ENCODE data around the gene PRKCH.
A peak's percentile ranks its signal among the peaks of the same experiment; 100 is the strongest.
"Not testable (repeated sequence)": the region's sequence is repeated elsewhere in the genome, so short reads cannot be mapped to it uniquely, and the experiment has no call there.

Gene PRKCH

DNA sequence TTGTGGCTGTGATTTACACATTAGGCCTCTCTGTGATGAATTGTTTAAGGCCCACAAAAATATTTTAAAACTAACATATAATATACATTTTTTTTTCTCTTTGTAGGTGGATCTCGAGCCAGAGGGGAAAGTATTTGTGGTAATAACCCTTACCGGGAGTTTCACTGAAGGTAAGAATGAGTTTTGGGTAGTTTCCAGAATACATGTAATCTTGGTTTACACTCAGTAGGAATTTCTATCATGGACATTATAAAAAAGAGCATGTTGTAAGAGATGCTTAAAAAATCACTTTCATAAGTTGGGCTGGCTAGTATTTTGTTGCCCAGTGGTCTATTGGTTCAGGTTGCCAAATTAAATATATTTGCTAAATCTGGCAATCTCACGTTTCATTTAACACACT is 69.7 kb downstream of the PRKCH start:
- DNase-seq (ENCODE audit: low read depth, low spot score): no peak

GRCh38 chr14:61392297-61392696 is 70.9 kb downstream of the PRKCH start:
- DNase-seq (ENCODE audit: low read depth, low spot score): no peak

DNA sequence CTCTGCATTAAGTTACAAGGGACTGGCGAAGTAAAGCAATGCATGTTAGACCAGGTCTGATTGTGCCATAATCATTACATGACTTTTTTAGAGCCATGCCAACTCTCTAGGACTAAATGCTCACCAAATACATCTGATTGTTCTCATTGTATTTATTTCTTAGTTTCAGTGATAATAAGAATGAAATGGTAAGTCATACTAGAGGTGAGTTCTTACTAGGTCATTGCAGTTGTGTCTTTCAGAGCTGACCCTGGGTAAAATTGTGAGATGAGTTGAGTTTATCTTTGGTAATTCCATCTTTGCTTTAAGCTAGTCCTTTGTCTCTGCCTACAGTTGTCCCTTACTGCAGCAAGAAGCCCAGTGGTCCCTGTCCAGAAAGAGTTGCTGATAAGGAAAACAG is 73.2 kb downstream of the PRKCH start:
- DNase-seq (ENCODE audit: low read depth, low spot score): no peak

DNA sequence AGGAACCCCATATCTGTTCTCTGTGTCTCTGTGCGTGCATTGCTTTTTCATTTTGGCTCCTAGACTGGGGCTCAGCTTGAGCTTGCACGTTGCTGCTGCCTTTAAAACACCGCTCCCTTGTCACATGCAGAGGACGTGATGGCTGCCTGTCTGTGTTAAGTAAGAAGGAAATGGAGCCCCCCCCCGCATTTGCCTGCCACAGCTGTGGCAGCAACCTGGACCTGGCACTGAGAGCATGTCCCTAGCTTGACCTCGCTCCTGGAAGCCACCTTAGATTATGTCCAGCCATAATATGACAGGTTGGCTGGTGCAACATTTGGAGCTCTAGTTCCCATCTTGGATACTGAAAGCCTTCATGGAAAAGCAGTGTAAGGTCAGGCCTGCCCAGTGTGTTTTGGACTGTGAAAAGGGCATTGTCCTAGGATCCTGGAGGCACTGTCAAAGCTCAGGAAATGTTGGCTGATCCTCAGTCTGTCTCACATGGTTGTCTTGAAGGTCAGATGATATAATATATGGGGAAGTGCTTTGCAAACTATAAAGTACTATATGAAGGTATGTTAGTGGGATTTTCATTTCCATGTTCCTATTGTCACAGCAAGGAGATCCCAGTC is 73.8 kb downstream of the PRKCH start:
- no peak for DNase-seq (ENCODE audit: low read depth, low spot score)

DNA sequence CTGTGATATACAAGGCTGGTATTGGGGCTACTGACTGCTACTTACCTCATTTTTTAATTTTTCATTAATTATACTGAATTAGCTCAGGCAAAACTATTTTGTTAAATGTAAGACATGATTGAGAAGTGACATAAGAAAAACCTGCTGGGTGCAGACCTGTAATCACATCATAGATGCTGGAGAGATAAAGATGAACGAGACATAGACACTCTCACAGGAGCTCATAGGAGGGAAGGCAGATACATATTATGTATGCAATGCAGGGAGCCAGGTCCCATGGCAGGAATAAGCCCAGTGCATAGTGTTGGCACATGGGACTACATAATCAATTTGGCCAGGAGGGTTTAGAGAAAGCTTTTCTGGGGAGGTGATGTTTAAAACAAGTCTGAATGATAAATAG is 74.9 kb downstream of the PRKCH start:
- no peak for DNase-seq (ENCODE audit: low read depth, low spot score)

- no peak for DNase-seq (ENCODE audit: low read depth, low spot score)
Observed at GRCh38 chr14:61396694-61397093, 75.3 kb downstream of the PRKCH start.

- no peak for DNase-seq (ENCODE audit: low read depth, low spot score)
Observed at GRCh38 chr14:61397615-61398014, 76.2 kb downstream of the PRKCH start.

GRCh38 chr14:61398221-61398620 is 76.8 kb downstream of the PRKCH start:
- no peak for DNase-seq (ENCODE audit: low read depth, low spot score)

DNA sequence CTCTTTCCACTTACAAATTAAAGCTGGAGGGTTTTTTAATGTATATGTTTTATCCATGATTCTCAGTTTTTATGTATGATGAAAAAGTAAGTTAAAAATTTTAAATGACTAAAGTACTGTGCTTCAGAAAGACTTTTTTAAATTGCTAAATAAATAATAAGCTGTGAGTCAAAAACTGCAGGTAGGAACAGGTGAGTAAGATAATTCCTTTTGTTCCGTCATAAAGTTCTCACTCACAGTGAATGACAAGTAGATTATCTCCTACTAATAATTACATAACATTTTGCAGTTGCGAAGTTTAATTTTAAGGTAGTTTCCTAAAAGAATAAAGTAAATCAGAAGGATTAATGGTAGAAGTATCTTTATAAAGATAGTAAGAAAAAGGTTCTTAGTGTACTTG is 78.0 kb downstream of the PRKCH start:
- DNase-seq (ENCODE audit: low read depth, low spot score): no peak

- DNase-seq (ENCODE audit: low read depth, low spot score): no peak
Observed at GRCh38 chr14:61401461-61401860, 80.1 kb downstream of the PRKCH start.

GRCh38 chr14:61403411-61403810 is 82.0 kb downstream of the PRKCH start:
- no peak for DNase-seq (ENCODE audit: low read depth, low spot score)

GRCh38 chr14:61404637-61405036 is 83.3 kb downstream of the PRKCH start:
- DNase-seq (ENCODE audit: low read depth, low spot score): no peak

DNA sequence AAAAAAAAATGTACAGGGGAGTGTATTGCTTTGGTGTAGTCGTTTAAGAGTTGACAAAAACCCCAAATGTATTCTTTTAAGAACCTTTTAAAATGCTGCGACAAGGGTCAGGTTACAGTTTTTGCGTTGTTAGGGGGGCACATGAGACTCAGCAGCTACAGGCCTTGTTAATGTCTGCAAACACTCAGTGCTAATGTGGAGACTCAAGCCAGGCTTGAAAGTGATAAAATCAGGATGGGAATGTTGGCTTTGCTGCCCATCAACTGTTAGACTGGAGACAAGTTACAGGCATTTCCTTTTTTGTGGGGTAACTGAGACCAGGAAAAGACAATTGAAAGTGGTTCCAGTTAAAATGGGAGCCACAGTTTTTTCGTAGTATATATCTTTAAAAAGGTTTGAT is 84.8 kb downstream of the PRKCH start:
- DNase-seq (ENCODE audit: low read depth, low spot score): no peak

DNA sequence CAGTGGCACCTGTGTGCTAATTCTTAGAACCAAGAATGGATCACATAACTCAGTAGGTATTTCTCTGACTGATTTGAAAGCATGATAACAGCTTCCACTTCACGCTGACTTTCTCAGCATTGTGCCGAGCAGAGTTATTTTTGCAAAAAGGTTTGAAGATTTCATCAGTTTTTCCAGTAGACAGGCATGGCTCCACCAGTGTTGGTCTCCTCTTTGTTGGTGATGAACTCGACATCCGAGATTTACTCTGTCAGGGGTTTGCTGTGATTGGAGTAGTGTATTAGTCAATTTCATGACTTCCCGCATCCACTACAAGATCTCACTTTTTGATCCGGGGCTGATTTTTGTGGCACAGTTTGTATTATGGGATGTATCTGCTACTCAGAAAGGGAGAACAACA is 85.3 kb downstream of the PRKCH start:
- no peak for DNase-seq (ENCODE audit: low read depth, low spot score)

DNA sequence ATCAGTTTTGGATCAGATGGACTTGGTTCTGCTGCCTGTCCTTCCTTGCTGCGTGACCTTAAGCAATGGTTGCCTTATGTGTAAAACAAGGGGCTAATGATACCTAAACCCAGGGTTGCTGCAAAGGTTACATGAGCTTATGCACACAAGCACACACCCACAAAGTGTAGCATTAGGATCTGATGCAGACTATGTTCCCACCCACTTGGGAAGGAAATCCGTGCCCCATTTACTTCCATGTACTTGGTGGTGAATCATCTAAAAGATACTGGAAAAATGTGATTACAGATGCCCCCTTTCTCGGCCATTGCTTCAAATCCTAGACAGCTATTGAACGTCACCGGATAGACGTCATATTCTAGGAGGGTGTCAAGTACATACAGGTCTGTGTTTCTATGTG is 87.1 kb downstream of the PRKCH start:
- DNase-seq (ENCODE audit: low read depth, low spot score): no peak

DNA sequence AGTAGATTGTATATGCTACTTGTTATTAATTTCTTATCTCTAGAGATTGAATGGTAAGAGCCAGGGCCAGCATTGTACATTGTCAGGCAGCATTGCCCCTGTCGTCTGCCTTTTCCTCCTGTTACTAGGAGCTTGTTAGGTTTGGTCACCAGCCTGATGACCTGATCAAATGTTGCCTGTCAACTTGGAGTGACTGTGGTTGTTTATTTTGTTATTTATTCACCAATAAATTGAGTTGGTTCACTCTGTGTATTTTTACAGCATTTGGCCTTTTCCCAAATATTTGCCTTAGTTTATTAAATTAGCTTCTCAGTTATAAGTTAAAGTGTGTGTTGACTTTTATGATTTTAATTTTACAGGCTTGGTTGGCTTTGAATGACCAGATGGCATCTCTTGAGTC is 88.4 kb downstream of the PRKCH start:
- no peak for DNase-seq (ENCODE audit: low read depth, low spot score)

DNA sequence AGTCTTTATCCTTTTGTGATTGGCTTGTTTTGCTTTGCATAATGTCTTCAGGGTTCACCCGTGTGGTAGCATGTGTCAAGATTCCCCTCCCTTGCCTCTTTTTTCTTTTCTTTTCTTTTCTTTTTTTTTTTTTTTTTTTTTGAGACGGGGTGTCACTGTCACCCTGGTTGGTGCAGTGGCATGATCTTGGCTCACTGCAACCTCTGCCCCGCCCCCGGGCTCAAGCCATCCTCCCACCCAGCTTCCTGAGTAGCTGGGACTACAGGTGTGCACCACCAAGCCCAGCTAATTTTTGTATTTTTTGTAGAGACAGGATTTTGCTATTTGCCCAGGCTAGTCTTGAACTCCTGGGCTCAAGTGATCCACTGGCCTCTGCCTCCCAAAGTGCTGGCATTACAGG is 94.6 kb downstream of the PRKCH start:
- not testable (repeated sequence) for DNase-seq (ENCODE audit: low read depth, low spot score)

DNA sequence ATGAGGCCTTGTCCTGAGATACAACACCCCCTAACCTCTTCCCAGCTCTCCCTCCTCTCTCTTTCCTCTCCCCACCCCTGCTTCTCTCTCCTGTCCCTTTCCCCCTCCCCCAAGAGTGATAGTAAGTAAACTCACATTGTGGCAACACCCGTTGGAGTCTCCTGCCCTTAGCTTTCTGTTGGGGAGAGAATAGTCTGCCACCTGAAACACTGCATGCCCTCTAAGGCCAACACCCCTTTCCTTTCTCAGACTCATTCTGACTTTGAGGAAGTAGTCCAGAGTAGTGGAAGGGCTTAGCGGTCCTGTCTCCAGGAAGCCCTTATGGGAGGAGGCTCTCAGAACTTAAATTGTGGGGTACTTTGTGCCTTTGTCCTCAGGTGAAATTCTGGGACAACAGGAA is 95.2 kb downstream of the PRKCH start:
- DNase-seq (ENCODE audit: low read depth, low spot score): no peak

GRCh38 chr14:61417141-61417540 is 95.8 kb downstream of the PRKCH start:
- no peak for DNase-seq (ENCODE audit: low read depth, low spot score)

- DNase-seq (ENCODE audit: low read depth, low spot score): no peak
Observed at GRCh38 chr14:61417883-61418455, 96.6 kb downstream of the PRKCH start.

GRCh38 chr14:61418746-61419145 is 97.4 kb downstream of the PRKCH start:
- DNase-seq (ENCODE audit: low read depth, low spot score): peak; percentile 33

- no peak for DNase-seq (ENCODE audit: low read depth, low spot score)
Observed at GRCh38 chr14:61419201-61419600, 97.8 kb downstream of the PRKCH start.

DNA sequence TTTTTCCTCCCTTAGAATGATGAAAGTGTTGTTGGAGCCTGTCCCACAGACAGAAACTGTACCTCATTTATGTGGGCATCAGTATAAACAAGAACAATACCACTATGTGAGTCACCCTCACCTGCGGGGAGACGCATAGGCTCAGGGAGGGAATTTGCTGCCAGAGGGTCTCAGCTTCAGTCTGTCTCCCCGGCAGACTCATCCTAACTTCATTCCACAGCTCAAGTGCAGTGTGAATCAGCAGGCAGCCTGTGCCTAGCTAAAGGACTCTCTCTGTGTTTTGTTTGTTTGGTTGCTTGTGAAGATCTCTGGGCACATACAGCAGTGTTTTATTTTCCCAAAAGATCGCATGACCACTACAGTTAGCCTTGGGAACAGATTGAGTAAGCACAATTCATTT is 98.9 kb downstream of the PRKCH start:
- peak; percentile 39 for DNase-seq (ENCODE audit: low read depth, low spot score)
